PC-9 (cell line): Measurements from ENCODE around the gene RASSF3. TPM values are rescaled to one million over a fixed set of nuclear protein-coding genes. Genes with fewer than 3 reads are reported as not detected.

Experiments used
- BruUV-seq: library from RNA; stranded (reverse); fragments of 400-500 nt; replicated peaks from 2 replicates; lab custom pipeline; 2021; lab: Mats Ljungman, UMichigan
- CTCF ChIA-PET: fragments of 300-600 bp; sonication (Branson Sonifier 250); formaldehyde crosslinking; loops from one replicate; lab custom pipeline; 2022; ENCODE audit warnings: antibody characterized with exemption; lab: Charles Lee
- POLR2A ChIA-PET: fragments of 300-600 bp; sonication (Branson Sonifier 250); formaldehyde crosslinking; loops from one replicate; lab custom pipeline; 2022; ENCODE audit warnings: antibody characterized with exemption; ENCODE audit not compliant: unreplicated experiment; lab: Charles Lee
- DNase-seq, 2 experiments: peaks; one replicate each; pipeline versions ENCODE4 v3.0.0 to v3.0.0-alpha.2; 2015 to 2022; ENCODE audit warnings: mixed read lengths in 1 of 2
- H2AFZ ChIP-seq: fragments of 200-600 bp; sonication (generic); 2 replicates; pipeline ENCODE4 v1.8.1; 2017; ENCODE audit warnings: antibody characterized with exemption
- H3F3A ChIP-seq: fragments of 200-600 bp; sonication (generic); 2 replicates; pipeline ENCODE4 v1.8.1; 2017; ENCODE audit warnings: antibody characterized with exemption, mild to moderate bottlenecking, low read depth; ENCODE audit not compliant: insufficient read depth
- H3K27ac ChIP-seq: fragments of 200-600 bp; sonication (generic); 2 replicates; pipeline ENCODE4 v1.6.1; 2016; ENCODE audit warnings: mixed run types
- H3K27me3 ChIP-seq: fragments of 200-600 bp; sonication (generic); 2 replicates; pipeline ENCODE4 v1.6.1; 2016; ENCODE audit warnings: low read depth, mixed run types; ENCODE audit not compliant: insufficient read depth
- H3K36me3 ChIP-seq: fragments of 200-600 bp; sonication (generic); 2 replicates; pipeline ENCODE4 v1.6.1; 2016; ENCODE audit warnings: low read depth, mixed run types
- H3K4me1 ChIP-seq: fragments of 200-600 bp; sonication (generic); replicated peaks from 2 replicates; pipeline ENCODE4 v1.6.1; 2016; ENCODE audit warnings: mixed run types; ENCODE audit not compliant: insufficient read depth
- H3K4me2 ChIP-seq: fragments of 200-600 bp; sonication (generic); 2 replicates; pipeline ENCODE4 v1.6.1; 2017; ENCODE audit warnings: mixed run types
- H3K4me3 ChIP-seq: fragments of 200-600 bp; sonication (generic); 2 replicates; pipeline ENCODE4 v1.6.1; 2016; ENCODE audit warnings: mixed run types
- H3K79me2 ChIP-seq: fragments of 200-600 bp; sonication (generic); 2 replicates; pipeline ENCODE4 v1.6.1; 2017; ENCODE audit warnings: low read depth, mixed run types
- H3K9me2 ChIP-seq: fragments of 200-600 bp; sonication (generic); 2 replicates; pipeline ENCODE4 v1.8.1; 2017; ENCODE audit warnings: mild to moderate bottlenecking; ENCODE audit not compliant: insufficient read depth
- H3K9me3 ChIP-seq: fragments of 200-600 bp; sonication (generic); 2 replicates; pipeline ENCODE4 v1.8.1; 2016; ENCODE audit warnings: low read depth; ENCODE audit not compliant: insufficient read depth
- H4K20me1 ChIP-seq: fragments of 200-600 bp; sonication (generic); 2 replicates; pipeline ENCODE4 v1.8.1; 2017; ENCODE audit not compliant: insufficient read depth
- EZH2 ChIP-seq: fragments of 200-600 bp; sonication (generic); IDR thresholded peaks from 2 replicates; pipeline ENCODE4 v1.8.0; 2017; ENCODE audit warnings: antibody characterized with exemption, low read depth
- intact Hi-C: fragments of 100-400 bp; cut with micrococcal nuclease; formaldehyde crosslinking; loops from one replicate; pipeline ENCODE4 v1.10.0; 2022; ENCODE audit not compliant: unreplicated experiment
- total RNA-seq: library from RNA; stranded (reverse); gene quantifications from 2 replicates; pipeline ENCODE4 v1.2.3, GENCODE V29; 2021
- TF ChIP-seq, protein P1 (sequence below): fragments of 200-600 bp; sonication (generic); conservative IDR thresholded peaks from 2 replicates; pipeline ENCODE4 v1.6.1; 2017; ENCODE audit warnings: mixed run types, antibody characterized with exemption, mild to moderate bottlenecking, moderate library complexity

The RASSF3 gene
- total RNA-seq, 1 experiment from 2014 or later, result 38.9 TPM

DNA sequence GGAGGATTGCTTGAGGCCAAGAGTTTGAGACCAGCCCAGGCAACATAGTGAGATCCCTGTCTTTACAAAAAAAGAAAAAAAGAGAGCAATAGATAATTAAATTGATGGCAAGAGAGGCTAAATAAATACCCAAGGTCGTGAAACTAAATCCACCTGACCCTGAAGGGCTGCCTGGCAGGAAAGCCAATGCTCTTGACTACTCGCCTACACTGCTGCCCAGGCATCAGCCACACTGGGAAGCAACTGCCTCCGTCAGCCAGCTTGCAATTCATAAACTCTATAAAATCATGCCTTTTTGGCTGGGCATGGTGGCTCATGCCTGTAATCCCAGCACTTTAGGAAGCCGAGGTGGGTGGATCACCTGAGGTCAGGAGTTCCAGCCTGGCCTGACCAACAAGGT is 31.7 kb upstream of the RASSF3 start:
- Histone ChIP-seq H3K36me3 (no peaks in the 10 kb centered on the region), H3K9me3 (0 out of 2 replicates have a peak, but pooled peaks cover 2% of the 10 kb centered on the region), H2AFZ (no peak overlapping the region), H3K27me3 (no peaks in the 10 kb centered on the region), H3K4me3 (no peak overlapping the region), H4K20me1 (no peaks in the 10 kb centered on the region), H3K4me2 (no peak overlapping the region), H3K4me1 (no peaks in the 10 kb centered on the region), H3K27ac (no peak overlapping the region), H3K9me2 (no peaks in the 10 kb centered on the region), H3K79me2 (no peaks in the 10 kb centered on the region), H3F3A (no peaks in the 10 kb centered on the region)
- intact Hi-C loops, result no loop called here
- DNase-seq, result no peak
- ChIA-PET POLR2A (no interaction called here), CTCF (no interaction called here)
- no peak for TF ChIP-seq EZH2
- TF ChIP-seq, protein P1, sequence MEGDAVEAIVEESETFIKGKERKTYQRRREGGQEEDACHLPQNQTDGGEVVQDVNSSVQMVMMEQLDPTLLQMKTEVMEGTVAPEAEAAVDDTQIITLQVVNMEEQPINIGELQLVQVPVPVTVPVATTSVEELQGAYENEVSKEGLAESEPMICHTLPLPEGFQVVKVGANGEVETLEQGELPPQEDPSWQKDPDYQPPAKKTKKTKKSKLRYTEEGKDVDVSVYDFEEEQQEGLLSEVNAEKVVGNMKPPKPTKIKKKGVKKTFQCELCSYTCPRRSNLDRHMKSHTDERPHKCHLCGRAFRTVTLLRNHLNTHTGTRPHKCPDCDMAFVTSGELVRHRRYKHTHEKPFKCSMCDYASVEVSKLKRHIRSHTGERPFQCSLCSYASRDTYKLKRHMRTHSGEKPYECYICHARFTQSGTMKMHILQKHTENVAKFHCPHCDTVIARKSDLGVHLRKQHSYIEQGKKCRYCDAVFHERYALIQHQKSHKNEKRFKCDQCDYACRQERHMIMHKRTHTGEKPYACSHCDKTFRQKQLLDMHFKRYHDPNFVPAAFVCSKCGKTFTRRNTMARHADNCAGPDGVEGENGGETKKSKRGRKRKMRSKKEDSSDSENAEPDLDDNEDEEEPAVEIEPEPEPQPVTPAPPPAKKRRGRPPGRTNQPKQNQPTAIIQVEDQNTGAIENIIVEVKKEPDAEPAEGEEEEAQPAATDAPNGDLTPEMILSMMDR, result no peak
- BruUV-seq, result no TSS peak

- DNase-seq, result no peak
- Histone ChIP-seq H3K9me2 (no peaks in the 10 kb centered on the region), H3K27me3 (no peaks in the 10 kb centered on the region), H3K4me2 (no peak overlapping the region), H3K4me1 (no peaks in the 10 kb centered on the region), H3K79me2 (no peaks in the 10 kb centered on the region), H3K4me3 (no peak overlapping the region), H3F3A (no peaks in the 10 kb centered on the region), H3K36me3 (no peaks in the 10 kb centered on the region), H2AFZ (no peak overlapping the region), H3K9me3 (no peaks in the 10 kb centered on the region), H4K20me1 (no peaks in the 10 kb centered on the region), H3K27ac (no peak overlapping the region)
- ChIA-PET CTCF (interaction anchor here (0.6 to 0.7 kb wide), 2 partner anchors 8 to 209 kb away, joined by 3 to 4 read pairs; no protein-coding TSS in a partner anchor), POLR2A (no interaction called here)
- intact Hi-C loops, result no loop called here
- no TSS peak for BruUV-seq
- TF ChIP-seq, protein P1, result no peak
- TF ChIP-seq EZH2, result no peak
Observed at GRCh38 chr12:64580681-64581080, 29.6 kb upstream of the RASSF3 start.

GRCh38 chr12:64582114-64582513 is 28.2 kb upstream of the RASSF3 start:
- no peaks in the 10 kb centered on the region for H3K36me3 ChIP-seq
- no peak overlapping the region for H3K27ac ChIP-seq
- no peaks in the 10 kb centered on the region for H3K27me3 ChIP-seq
- no peak for TF ChIP-seq EZH2
- TF ChIP-seq, protein P1, result no peak
- no peaks in the 10 kb centered on the region for H3K79me2 ChIP-seq
- no peaks in the 10 kb centered on the region for H3K4me1 ChIP-seq
- intact Hi-C loops, result no loop called here
- H3K9me2 ChIP-seq, result no peaks in the 10 kb centered on the region
- H3K4me2 ChIP-seq, result no peak overlapping the region
- no TSS peak for BruUV-seq
- H3F3A ChIP-seq, result no peaks in the 10 kb centered on the region
- H2AFZ ChIP-seq, result no peak overlapping the region
- CTCF ChIA-PET, result no interaction called here
- no peak for DNase-seq
- no peak overlapping the region for H3K4me3 ChIP-seq
- POLR2A ChIA-PET, result no interaction called here
- no peaks in the 10 kb centered on the region for H4K20me1 ChIP-seq
- no peaks in the 10 kb centered on the region for H3K9me3 ChIP-seq
